ENCODE results near the gene DDX49. TPM values are rescaled to one million over a fixed set of nuclear protein-coding genes. Genes with fewer than 3 reads are reported as not detected.

The DDX49 gene
- total RNA-seq, 2 experiments from 2014 or later = 47.9 to 49.7 TPM

DNA sequence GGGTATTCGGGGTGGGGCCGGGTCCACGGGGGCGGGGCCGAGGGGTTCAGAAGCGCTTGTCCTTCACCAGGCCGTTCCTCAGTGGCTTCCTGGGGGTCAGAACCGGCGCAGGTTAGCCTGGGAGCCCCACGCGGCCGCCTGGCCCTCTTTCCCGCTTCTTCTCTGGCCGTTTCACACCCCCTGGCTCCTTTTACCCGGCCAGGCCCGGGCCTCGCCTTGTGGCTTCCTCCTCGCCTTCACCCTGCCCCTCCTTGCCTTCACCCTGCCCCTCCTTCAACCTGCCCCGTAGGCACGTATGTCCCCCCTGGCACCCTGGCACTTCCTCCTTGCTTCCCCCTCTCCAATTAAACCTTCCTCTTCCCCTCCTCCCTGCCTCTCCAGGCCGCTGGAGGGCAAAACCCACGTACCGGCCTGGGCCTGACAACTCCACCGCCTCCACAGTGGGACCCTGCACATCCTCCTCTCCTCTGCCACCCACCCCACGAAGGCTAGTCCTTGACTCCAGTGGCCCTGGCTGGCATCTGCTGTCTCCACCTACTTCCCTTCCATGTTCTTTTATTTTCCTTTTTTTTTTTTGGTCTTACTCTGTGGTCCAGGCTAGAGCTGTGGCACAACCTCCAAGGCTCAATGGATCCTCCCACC is 48.9 kb upstream of the DDX49 start:
- TF ChIP-seq CTCF (IDR thresholded peaks at IDR 0.05) = no peak

GRCh38 chr19:18871543-18871942 is 48.0 kb upstream of the DDX49 start:
- H3K4me3 Mint-ChIP-seq = no peak overlapping the region
- no peak overlapping the region for H3K4me3 ChIP-seq (ENCODE audit: low read length)
- POLR2A ChIA-PET = no interaction called here
- peaks cover 18% of the 10 kb centered on the region for H3K36me3 ChIP-seq (ENCODE audit: insufficient read depth, low read length)
- peaks cover 17% of the 10 kb centered on the region for H3K4me1 Mint-ChIP-seq (ENCODE audit: low read depth)
- no peak overlapping the region for H3K27ac ChIP-seq (ENCODE audit: low read depth in 1 of 2, low read length in 2 of 2)
- H3K27me3 ChIP-seq (ENCODE audit: control insufficient read depth in 1 of 2, insufficient read depth in 2 of 2, low read length in 2 of 2) = peaks cover 5 to 7% of the 10 kb centered on the region in 2 experiments
- H3K36me3 Mint-ChIP-seq (ENCODE audit: low read depth) = peaks cover 17% of the 10 kb centered on the region
- peaks cover 14% of the 10 kb centered on the region for H3K4me1 ChIP-seq (ENCODE audit: insufficient read depth, low read length)
- no peak overlapping the region for H3K27ac Mint-ChIP-seq
- H3K9me3 ChIP-seq (ENCODE audit: control insufficient read depth in 1 of 2, insufficient read depth in 1 of 2, low read length in 2 of 2) = no peaks in the 10 kb centered on the region
- DNase-seq (no peak), ATAC-seq (ENCODE audit: poor library complexity) (no peak)
- TF ChIP-seq CTCF (IDR thresholded peaks at IDR 0.05) = no peak
- H3K9me3 Mint-ChIP-seq = no peaks in the 10 kb centered on the region
- peaks cover 12% of the 10 kb centered on the region for H3K27me3 Mint-ChIP-seq
- CTCF ChIA-PET = no interaction called here
- intact Hi-C loops (cut with DNase I, micrococcal nuclease) = no loop called here

More for the DNA sequence above, 48.9 kb upstream of the DDX49 start:
- H3K27ac ChIP-seq (ENCODE audit: low read depth in 1 of 2, low read length in 2 of 2) = no peak overlapping the region
- intact Hi-C loops (cut with DNase I, micrococcal nuclease) = no loop called here
- no peaks in the 10 kb centered on the region for H3K9me3 Mint-ChIP-seq
- H3K4me1 ChIP-seq (ENCODE audit: insufficient read depth, low read length) = peaks cover 17% of the 10 kb centered on the region
- ChIA-PET CTCF (interaction anchor here (1.1 kb wide), 1 partner anchor 420 kb away, joined by 3 read pairs; no protein-coding TSS in a partner anchor), POLR2A (no interaction called here)
- no peak overlapping the region for H3K27ac Mint-ChIP-seq
- H3K27me3 Mint-ChIP-seq = peaks cover 12% of the 10 kb centered on the region
- no peak overlapping the region for H3K4me3 ChIP-seq (ENCODE audit: low read length)
- no peaks in the 10 kb centered on the region for H3K9me3 ChIP-seq (ENCODE audit: control insufficient read depth in 1 of 2, insufficient read depth in 1 of 2, low read length in 2 of 2)
- peak overlapping the region; percentile 25 for H3K4me3 Mint-ChIP-seq
- peaks cover 27% of the 10 kb centered on the region for H3K36me3 ChIP-seq (ENCODE audit: insufficient read depth, low read length)
- H3K36me3 Mint-ChIP-seq (ENCODE audit: low read depth) = peaks cover 26% of the 10 kb centered on the region
- DNase-seq (peak in 1 of 14 experiments; percentile 15), ATAC-seq (ENCODE audit: poor library complexity) (no peak)
- H3K27me3 ChIP-seq (ENCODE audit: control insufficient read depth in 1 of 2, insufficient read depth in 2 of 2, low read length in 2 of 2) = peaks cover 5 to 7% of the 10 kb centered on the region in 2 experiments
- H3K4me1 Mint-ChIP-seq (ENCODE audit: low read depth) = peaks cover 17% of the 10 kb centered on the region

- CTCF ChIA-PET = no interaction called here
- Histone ChIP-seq H3K36me3 (ENCODE audit: insufficient read depth, low read length) (no peaks in the 10 kb centered on the region), H3K4me3 (ENCODE audit: low read length) (no peak overlapping the region), H3K27ac (ENCODE audit: low read depth in 1 of 2, low read length in 2 of 2) (no peak overlapping the region), H3K9me3 (ENCODE audit: control insufficient read depth in 1 of 2, insufficient read depth in 1 of 2, low read length in 2 of 2) (peaks cover 0 to 5% of the 10 kb centered on the region in 2 experiments), H3K4me1 (ENCODE audit: insufficient read depth, low read length) (peaks cover 3% of the 10 kb centered on the region), H3K27me3 (ENCODE audit: control insufficient read depth in 1 of 2, insufficient read depth in 2 of 2, low read length in 2 of 2) (peaks cover 1 to 5% of the 10 kb centered on the region in 2 experiments)
- Mint-ChIP-seq H3K36me3 (ENCODE audit: low read depth) (no peaks in the 10 kb centered on the region), H3K27me3 (peaks cover 11% of the 10 kb centered on the region), H3K4me1 (ENCODE audit: low read depth) (peaks cover 11% of the 10 kb centered on the region), H3K27ac (no peak overlapping the region), H3K9me3 (no peaks in the 10 kb centered on the region), H3K4me3 (no peak overlapping the region)
- ATAC-seq (ENCODE audit: poor library complexity) (no peak), DNase-seq (no peak)
- TF ChIP-seq CTCF (IDR thresholded peaks at IDR 0.05) = no peak
- POLR2A ChIA-PET = interaction anchor here (0.6 kb wide), 1 partner anchor 52 kb away, joined by 3 read pairs; no protein-coding TSS in a partner anchor
- intact Hi-C loops (cut with DNase I, micrococcal nuclease) = no loop called here
Measured at GRCh38 chr19:18875726-18876125, 43.8 kb upstream of the DDX49 start.

Data from CD4-positive, alpha-beta T cell (primary cell).